GM18868 (cell line): ENCODE results near the gene B4GALT2.

Source experiments
- ATAC-seq: cut with Tn5 transposase; IDR thresholded peaks from one replicate; pipeline ENCODE4 v1.9.1; 2021; ENCODE audit warnings: mild to moderate bottlenecking, moderate library complexity; ENCODE audit not compliant: unreplicated experiment

Gene B4GALT2

GRCh38 chr1:44000122-44000665 is 21.2 kb downstream of the B4GALT2 start:
- ATAC-seq: no peak

- no peak for ATAC-seq
These were observed 23.2 kb downstream of the B4GALT2 start for GRCh38 chr1:44002165-44002564.

GRCh38 chr1:44002606-44003157 is 23.7 kb downstream of the B4GALT2 start:
- no peak for ATAC-seq

- no peak for ATAC-seq
These were observed 29.2 kb downstream of the B4GALT2 start for GRCh38 chr1:44008259-44008658.

GRCh38 chr1:44010935-44011471 is 32.0 kb downstream of the B4GALT2 start:
- ATAC-seq: no peak

- no peak for ATAC-seq
These were observed 33.4 kb downstream of the B4GALT2 start for GRCh38 chr1:44012404-44012803.

GRCh38 chr1:44012941-44013609 is 34.1 kb downstream of the B4GALT2 start:
- no peak for ATAC-seq

- ATAC-seq: no peak
These were observed 34.9 kb downstream of the B4GALT2 start for GRCh38 chr1:44013949-44014348.

GRCh38 chr1:44014365-44015104 is 35.5 kb downstream of the B4GALT2 start:
- no peak for ATAC-seq

- ATAC-seq: no peak
These were observed 36.2 kb downstream of the B4GALT2 start for GRCh38 chr1:44015206-44015605.

GRCh38 chr1:44016041-44016889 is 37.3 kb downstream of the B4GALT2 start:
- no peak for ATAC-seq

GRCh38 chr1:44016890-44017400 is 37.9 kb downstream of the B4GALT2 start:
- ATAC-seq: no peak

- ATAC-seq: no peak
These were observed 40.5 kb downstream of the B4GALT2 start for GRCh38 chr1:44019466-44019948.

- no peak for ATAC-seq
These were observed 41.5 kb downstream of the B4GALT2 start for GRCh38 chr1:44020464-44020863.

GRCh38 chr1:44021156-44021555 is 42.1 kb downstream of the B4GALT2 start:
- no peak for ATAC-seq

- no peak for ATAC-seq
These were observed 42.7 kb downstream of the B4GALT2 start for GRCh38 chr1:44021581-44022321.

- no peak for ATAC-seq
These were observed 45.3 kb downstream of the B4GALT2 start for GRCh38 chr1:44024031-44024902.

GRCh38 chr1:44024903-44025525 is 46.0 kb downstream of the B4GALT2 start:
- ATAC-seq: no peak
